AG04449 (cell line): Measurements from ENCODE around the gene ZFYVE1.
A peak's percentile ranks its signal among the peaks of the same experiment; 100 is the strongest.
"Not testable (repeated sequence)": the region's sequence is repeated elsewhere in the genome, so short reads cannot be mapped to it uniquely, and the experiment has no call there.

Source experiments
- CTCF ChIA-PET: fragments of 350-600 bp; formaldehyde crosslinking; extraction: SDS; loops from one replicate; lab custom pipeline; 2021; ENCODE audit warnings: antibody characterized with exemption; lab: Yijun Ruan, JAX
- POLR2A ChIA-PET: fragments of 400-600, 350-600 bp; formaldehyde crosslinking; extraction: SDS; loops from one replicate; lab custom pipeline; 2020; ENCODE audit warnings: antibody characterized with exemption, inconsistent platforms; lab: Yijun Ruan, JAX
- DNase-seq: peaks from one replicate; pipeline ENCODE4 v3.0.0-alpha.2; 2010; ENCODE audit warnings: low read depth, low spot score
- H3K4me3 ChIP-seq: 2 replicates; pipeline ENCODE4 v1.5.1; 2011; ENCODE audit warnings: low read depth, mild to moderate bottlenecking, control low read depth, low read length
- TF ChIP-seq, protein P1 (sequence below): IDR thresholded peaks from one replicate; pipeline ENCODE4 v1.5.1; 2011; ENCODE audit warnings: mild to moderate bottlenecking, moderate library complexity, low read length, control low read depth, inconsistent platforms; ENCODE audit not compliant: insufficient read depth; ENCODE audit errors: missing control alignments

The ZFYVE1 gene

DNA sequence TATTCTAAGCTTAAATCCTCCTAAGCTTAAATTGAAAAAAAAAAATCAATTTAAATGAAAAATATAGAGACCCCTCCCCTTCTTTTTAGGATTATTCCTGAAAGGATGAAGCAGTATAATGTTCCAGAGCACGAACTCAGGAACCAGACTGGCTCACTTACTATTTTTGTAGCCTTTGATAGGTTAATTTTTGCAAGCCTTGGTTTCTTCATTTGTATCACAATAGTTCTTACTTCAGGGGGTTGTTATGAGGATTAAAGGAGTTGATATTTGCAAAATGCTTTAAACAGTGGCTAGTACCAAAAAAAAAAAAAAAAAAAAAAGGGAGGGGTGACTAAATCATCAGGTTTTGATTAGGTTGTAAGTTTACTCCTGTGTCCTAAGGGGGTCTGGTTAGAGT is 28.3 kb upstream of the ZFYVE1 start:
- ChIA-PET POLR2A (no interaction called here), CTCF (no interaction called here)
- DNase-seq: no peak
- TF ChIP-seq, protein P1, sequence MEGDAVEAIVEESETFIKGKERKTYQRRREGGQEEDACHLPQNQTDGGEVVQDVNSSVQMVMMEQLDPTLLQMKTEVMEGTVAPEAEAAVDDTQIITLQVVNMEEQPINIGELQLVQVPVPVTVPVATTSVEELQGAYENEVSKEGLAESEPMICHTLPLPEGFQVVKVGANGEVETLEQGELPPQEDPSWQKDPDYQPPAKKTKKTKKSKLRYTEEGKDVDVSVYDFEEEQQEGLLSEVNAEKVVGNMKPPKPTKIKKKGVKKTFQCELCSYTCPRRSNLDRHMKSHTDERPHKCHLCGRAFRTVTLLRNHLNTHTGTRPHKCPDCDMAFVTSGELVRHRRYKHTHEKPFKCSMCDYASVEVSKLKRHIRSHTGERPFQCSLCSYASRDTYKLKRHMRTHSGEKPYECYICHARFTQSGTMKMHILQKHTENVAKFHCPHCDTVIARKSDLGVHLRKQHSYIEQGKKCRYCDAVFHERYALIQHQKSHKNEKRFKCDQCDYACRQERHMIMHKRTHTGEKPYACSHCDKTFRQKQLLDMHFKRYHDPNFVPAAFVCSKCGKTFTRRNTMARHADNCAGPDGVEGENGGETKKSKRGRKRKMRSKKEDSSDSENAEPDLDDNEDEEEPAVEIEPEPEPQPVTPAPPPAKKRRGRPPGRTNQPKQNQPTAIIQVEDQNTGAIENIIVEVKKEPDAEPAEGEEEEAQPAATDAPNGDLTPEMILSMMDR: no peak
- no peak overlapping the region for H3K4me3 ChIP-seq

DNA sequence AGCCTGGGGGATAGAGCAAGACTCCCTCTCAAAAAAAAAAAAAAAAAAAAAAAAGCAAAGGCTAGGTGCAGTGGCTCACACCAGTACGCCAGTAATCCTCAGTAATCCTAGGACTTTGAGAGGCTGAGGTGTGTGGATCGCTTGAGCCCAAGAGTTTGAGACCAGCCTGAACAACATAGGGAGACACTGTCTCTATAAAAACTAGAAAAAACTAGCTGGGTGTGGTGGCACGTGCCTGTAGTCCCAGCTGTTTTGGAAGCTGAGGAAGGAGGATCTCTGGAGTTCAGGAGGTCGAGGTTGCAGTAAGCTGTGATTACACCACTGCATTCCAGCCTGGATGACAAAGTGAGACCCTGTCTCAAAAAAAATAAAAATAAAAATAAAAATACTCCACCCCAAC is 22.5 kb upstream of the ZFYVE1 start:
- CTCF ChIA-PET: interaction anchor here (0.7 to 1.3 kb wide), 2 partner anchors 8 to 10 kb away, joined by 3 to 5 read pairs; partner anchors contain the start of gene RBM25
- POLR2A ChIA-PET: interaction anchor here (1.4 kb wide), 1 partner anchor 9 kb away, joined by 3 read pairs; the partner anchor contains the start of gene RBM25
- H3K4me3 ChIP-seq: no peak overlapping the region
- no peak for DNase-seq
- TF ChIP-seq, protein P1: no peak

DNA sequence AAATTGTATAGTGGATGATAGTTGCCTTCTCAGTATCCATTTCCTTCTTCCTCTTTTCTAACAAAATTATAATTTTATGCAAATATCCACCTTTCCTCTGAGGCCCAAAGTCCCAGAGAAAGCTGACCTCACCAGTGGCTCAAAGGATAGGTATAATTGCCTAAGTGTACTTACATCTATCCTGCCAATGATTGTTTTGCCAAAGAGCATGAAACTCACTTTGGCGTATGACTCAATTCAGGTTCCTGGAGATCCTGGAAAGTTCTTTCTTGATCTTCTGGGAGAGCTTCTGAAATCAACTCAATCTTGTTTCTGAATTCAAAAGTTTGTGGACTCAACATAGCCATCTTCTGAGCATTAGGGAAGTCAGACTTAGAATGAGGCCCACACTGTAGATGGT is 20.9 kb upstream of the ZFYVE1 start:
- ChIA-PET POLR2A (no interaction called here), CTCF (no interaction called here)
- TF ChIP-seq, protein P1: no peak
- DNase-seq: no peak
- no peak overlapping the region for H3K4me3 ChIP-seq

DNA sequence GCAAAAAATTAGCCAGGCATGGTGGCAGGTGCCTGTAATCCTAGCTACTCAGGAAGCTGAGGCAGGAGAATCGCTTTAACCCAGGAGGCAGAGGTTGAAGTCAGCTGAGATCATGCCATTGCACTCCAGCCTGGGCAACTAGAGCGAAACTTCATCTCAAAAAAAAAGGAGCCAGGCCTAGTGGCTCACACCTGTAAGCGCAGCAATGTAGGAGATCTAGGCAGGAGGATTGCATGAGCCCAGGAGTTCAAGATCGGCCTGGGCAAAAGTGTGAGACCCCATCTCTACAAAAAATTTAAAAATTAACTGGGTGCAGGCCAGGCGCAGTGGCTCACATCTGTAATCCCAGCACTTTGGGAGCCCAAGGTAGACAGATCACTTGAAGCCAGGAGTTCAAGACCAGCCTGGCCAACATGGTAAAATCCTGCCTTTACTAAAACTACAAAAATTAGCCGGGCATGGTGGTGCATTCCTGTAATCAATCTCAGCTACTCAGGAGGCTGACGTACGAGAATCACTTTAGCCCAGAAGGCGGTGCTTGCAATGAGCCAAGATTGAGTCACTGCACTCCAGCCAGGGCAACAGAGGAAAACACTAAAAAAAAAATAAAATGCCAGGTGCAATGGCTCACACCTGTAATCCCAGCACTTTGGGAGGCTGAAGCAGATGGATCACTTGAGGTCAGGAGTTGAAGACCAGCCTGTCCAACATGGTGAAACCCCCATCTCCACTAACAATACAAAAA is 10.0 kb upstream of the ZFYVE1 start:
- POLR2A ChIA-PET, CTCF ChIA-PET, DNase-seq, H3K4me3 ChIP-seq: not testable (repeated sequence)

DNA sequence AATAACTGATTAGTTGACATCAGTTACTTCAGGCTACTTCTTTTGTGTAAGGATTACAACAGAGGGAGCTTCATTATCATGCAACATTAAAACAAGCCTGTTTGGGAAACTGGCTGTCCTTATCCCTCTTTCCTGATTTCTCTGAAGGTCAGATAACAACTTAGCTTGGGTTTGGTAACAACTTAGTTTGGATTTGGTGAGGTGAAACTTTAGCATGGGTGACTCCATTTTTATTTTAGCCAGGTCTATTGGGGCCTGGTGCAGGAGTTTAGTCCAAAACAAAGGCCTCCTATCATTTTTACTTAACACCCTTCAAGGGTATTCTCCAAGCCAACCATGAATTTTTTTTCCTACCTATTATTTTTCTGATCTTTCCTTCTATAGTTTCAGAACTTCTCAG is 1.1 kb upstream of the ZFYVE1 start:
- DNase-seq: no peak
- CTCF ChIA-PET: interaction anchor here (0.6 kb wide), 1 partner anchor 19 kb away, joined by 3 read pairs; no protein-coding TSS in a partner anchor
- H3K4me3 ChIP-seq: no peak overlapping the region
- POLR2A ChIA-PET: interaction anchor here (2.6 kb wide), 1 partner anchor 30 kb away, joined by 13 read pairs; the partner anchor contains the start of gene RBM25
- TF ChIP-seq, protein P1: no peak

DNA sequence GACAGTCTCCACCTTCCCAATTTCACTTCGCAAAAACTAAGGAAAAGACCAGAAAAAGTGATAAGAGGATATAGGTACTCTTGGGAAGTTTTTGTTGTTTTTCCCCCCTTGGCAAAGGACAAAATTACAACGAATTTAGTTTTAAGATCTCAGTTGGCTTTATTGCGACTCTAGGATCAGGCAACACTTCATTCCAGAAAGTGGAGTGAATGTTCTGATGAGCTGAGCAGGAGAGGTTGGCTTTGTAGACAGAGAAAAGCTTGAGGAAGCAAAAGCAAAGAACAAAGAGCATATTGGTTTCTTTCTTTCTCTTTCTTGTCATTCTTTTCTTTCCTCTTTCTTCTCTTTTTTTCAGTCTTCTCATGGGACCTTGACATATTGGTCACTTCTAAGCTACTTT is 640 bp upstream of the ZFYVE1 start:
- ChIA-PET POLR2A (interaction anchor here (0.6 to 2.6 kb wide), 3 partner anchors 9 to 31 kb away, joined by 3 to 13 read pairs (median 4); partner anchors contain the start of gene RBM25), CTCF (no interaction called here)
- TF ChIP-seq, protein P1: no peak
- peak overlapping the region; percentile 57 for H3K4me3 ChIP-seq
- DNase-seq: no peak
